ENCODE results near the gene FBLN2.

DNA sequence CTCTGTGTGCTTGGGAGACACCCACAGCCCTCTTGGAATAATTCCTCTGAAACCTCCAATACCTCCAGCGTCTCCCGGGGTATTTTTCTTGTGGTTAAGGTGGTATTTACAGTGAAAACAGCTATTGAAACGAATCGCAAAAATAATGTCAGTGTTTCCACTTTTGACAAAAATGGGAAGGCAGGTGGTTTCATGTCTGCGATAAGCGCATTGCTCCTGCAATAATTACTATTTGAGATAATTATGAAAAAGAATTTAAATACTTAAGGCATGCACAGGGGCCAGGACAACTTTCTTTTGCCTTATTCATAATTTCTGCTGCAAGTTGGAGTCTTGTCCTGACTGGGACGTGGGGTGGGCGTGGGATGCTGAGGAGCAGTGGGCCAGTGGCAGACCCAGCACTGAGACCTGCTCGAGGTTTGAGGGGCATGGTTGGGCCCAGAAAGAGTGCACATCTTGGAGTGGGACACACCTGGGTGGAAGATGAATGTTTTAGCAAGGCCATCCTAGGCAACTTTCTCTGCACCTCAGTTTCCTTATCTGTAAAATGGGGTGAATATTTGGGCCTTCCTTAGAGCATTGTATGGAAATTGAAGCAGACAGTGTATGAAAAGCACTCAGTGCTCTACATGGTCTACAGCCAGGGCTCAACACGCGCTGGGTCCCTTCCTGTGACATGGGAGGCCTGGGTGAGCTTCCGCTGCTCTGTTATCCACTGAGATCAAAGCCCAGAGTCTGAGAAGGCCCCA lies 110.5 kb downstream of the FBLN2 start:
- TF ChIP-seq CTCF (IDR thresholded peaks at IDR 0.05) (no peak), POLR2A (IDR thresholded peaks at IDR 0.05) (no peak)
